PFSK-1 (cell line): ENCODE measurements around the gene KCNQ1OT1.

ENCODE experiments used
- FOXP2 ChIP-seq: optimal IDR thresholded peaks from 2 replicates; pipeline ENCODE3; 2011; ENCODE audit warnings: borderline replicate concordance, control low read depth, inconsistent platforms; ENCODE audit not compliant: insufficient read depth; ENCODE audit errors: extremely low read length, extremely low read depth
- POLR2AphosphoS5 ChIP-seq: IDR thresholded peaks from 2 replicates; pipeline ENCODE4 v1.6.1; 2012; ENCODE audit warnings: low read depth, mild to moderate bottlenecking, control low read depth, low read length, moderate library complexity
- REST ChIP-seq, 2 experiments: IDR thresholded peaks; 2 replicates each; pipeline versions ENCODE4 v1.6.1 to v1.8.0; 2011 to 2012; ENCODE audit warnings: low read depth in 2 of 2, low read length in 2 of 2, control low read depth in 1 of 2, inconsistent platforms in 1 of 2, mild to moderate bottlenecking in 1 of 2, moderate library complexity in 1 of 2; ENCODE audit not compliant: insufficient read depth in 1 of 2
- SIN3A ChIP-seq: IDR thresholded peaks from 2 replicates; pipeline ENCODE4 v1.6.1; 2012; ENCODE audit warnings: mild to moderate bottlenecking, low read length, moderate library complexity, borderline replicate concordance; ENCODE audit not compliant: insufficient read depth
- TAF1 ChIP-seq: IDR thresholded peaks from 2 replicates; pipeline ENCODE4 v1.6.1; 2012; ENCODE audit warnings: low read length, control low read depth, borderline replicate concordance; ENCODE audit not compliant: insufficient read depth

KCNQ1OT1 gene

GRCh38 chr11:2651054-2651617, 48.7 kb downstream of the KCNQ1OT1 start:
- TF ChIP-seq SIN3A (no peak), REST (IDR thresholded peaks at IDR 0.05; ENCODE audit: insufficient read depth in 1 of 2, low read depth in 2 of 2, low read length in 2 of 2) (no peak), POLR2AphosphoS5 (no peak), FOXP2 (no peak), TAF1 (no peak)

GRCh38 chr11:2650343-2650867, 49.4 kb downstream of the KCNQ1OT1 start:
- no peak for TF ChIP-seq POLR2AphosphoS5

- TF ChIP-seq REST (IDR thresholded peaks at IDR 0.05; ENCODE audit: insufficient read depth in 1 of 2, low read depth in 2 of 2, low read length in 2 of 2) (no peak), SIN3A (no peak), POLR2AphosphoS5 (no peak), FOXP2 (no peak), TAF1 (no peak)
Observed at GRCh38 chr11:2649848-2650247, 49.9 kb downstream of the KCNQ1OT1 start.

- TF ChIP-seq POLR2AphosphoS5 (no peak), TAF1 (no peak), SIN3A (no peak), REST (IDR thresholded peaks at IDR 0.05; ENCODE audit: insufficient read depth in 1 of 2, low read depth in 2 of 2, low read length in 2 of 2) (no peak), FOXP2 (no peak)
Observed at GRCh38 chr11:2649400-2649799, 50.4 kb downstream of the KCNQ1OT1 start.

- TF ChIP-seq FOXP2 (no peak), TAF1 (no peak), REST (IDR thresholded peaks at IDR 0.05; ENCODE audit: insufficient read depth in 1 of 2, low read depth in 2 of 2, low read length in 2 of 2) (no peak)
Observed at GRCh38 chr11:2647953-2648352, 51.8 kb downstream of the KCNQ1OT1 start.
